ENCODE measurements around the gene ARNT2.

Gene ARNT2

GRCh38 chr15:80578871-80579270 is 174.7 kb downstream of the ARNT2 start:
- H3K4me1 Mint-ChIP-seq (ENCODE audit: low read depth): no peaks in the 10 kb centered on the region
- no peaks in the 10 kb centered on the region for H3K9me3 Mint-ChIP-seq
- no peak overlapping the region for H3K4me3 Mint-ChIP-seq
- H3K36me3 Mint-ChIP-seq (ENCODE audit: low read depth): no peaks in the 10 kb centered on the region
- no peak for DNase-seq (ENCODE audit: low spot score)
- H3K27ac Mint-ChIP-seq: no peak overlapping the region
- H3K27me3 Mint-ChIP-seq (ENCODE audit: low read depth): no peaks in the 10 kb centered on the region

GRCh38 chr15:80579611-80580010 is 175.4 kb downstream of the ARNT2 start:
- Mint-ChIP-seq H3K4me3 (no peak overlapping the region), H3K9me3 (no peaks in the 10 kb centered on the region), H3K4me1 (ENCODE audit: low read depth) (no peaks in the 10 kb centered on the region), H3K36me3 (ENCODE audit: low read depth) (no peaks in the 10 kb centered on the region), H3K27ac (no peak overlapping the region), H3K27me3 (ENCODE audit: low read depth) (no peaks in the 10 kb centered on the region)
- no peak for DNase-seq (ENCODE audit: low spot score)

- H3K4me1 Mint-ChIP-seq (ENCODE audit: low read depth): no peaks in the 10 kb centered on the region
- no peak overlapping the region for H3K4me3 Mint-ChIP-seq
- H3K27me3 Mint-ChIP-seq (ENCODE audit: low read depth): no peaks in the 10 kb centered on the region
- DNase-seq (ENCODE audit: low spot score): no peak
- no peaks in the 10 kb centered on the region for H3K36me3 Mint-ChIP-seq (ENCODE audit: low read depth)
- H3K9me3 Mint-ChIP-seq: no peaks in the 10 kb centered on the region
- H3K27ac Mint-ChIP-seq: no peak overlapping the region
Measured at GRCh38 chr15:80580106-80580505, 175.9 kb downstream of the ARNT2 start.

- Mint-ChIP-seq H3K4me1 (ENCODE audit: low read depth) (no peaks in the 10 kb centered on the region), H3K4me3 (no peak overlapping the region), H3K9me3 (no peaks in the 10 kb centered on the region), H3K27me3 (ENCODE audit: low read depth) (no peaks in the 10 kb centered on the region), H3K36me3 (ENCODE audit: low read depth) (no peaks in the 10 kb centered on the region), H3K27ac (no peak overlapping the region)
- no peak for DNase-seq (ENCODE audit: low spot score)
Measured at GRCh38 chr15:80580536-80581260, 176.5 kb downstream of the ARNT2 start.

- Mint-ChIP-seq H3K27me3 (ENCODE audit: low read depth) (no peaks in the 10 kb centered on the region), H3K9me3 (no peaks in the 10 kb centered on the region), H3K4me3 (no peak overlapping the region), H3K27ac (no peak overlapping the region), H3K4me1 (ENCODE audit: low read depth) (no peaks in the 10 kb centered on the region), H3K36me3 (ENCODE audit: low read depth) (no peaks in the 10 kb centered on the region)
- no peak for DNase-seq (ENCODE audit: low spot score)
Measured at GRCh38 chr15:80581976-80582375, 177.8 kb downstream of the ARNT2 start.

GRCh38 chr15:80582816-80583423 is 178.7 kb downstream of the ARNT2 start:
- Mint-ChIP-seq H3K9me3 (no peaks in the 10 kb centered on the region), H3K4me3 (no peak overlapping the region), H3K27me3 (ENCODE audit: low read depth) (no peaks in the 10 kb centered on the region), H3K36me3 (ENCODE audit: low read depth) (no peaks in the 10 kb centered on the region), H3K27ac (no peak overlapping the region), H3K4me1 (ENCODE audit: low read depth) (no peaks in the 10 kb centered on the region)
- DNase-seq (ENCODE audit: low spot score): no peak

- no peak overlapping the region for H3K4me3 Mint-ChIP-seq
- H3K27me3 Mint-ChIP-seq (ENCODE audit: low read depth): no peaks in the 10 kb centered on the region
- H3K9me3 Mint-ChIP-seq: no peaks in the 10 kb centered on the region
- no peak for DNase-seq (ENCODE audit: low spot score)
- no peak overlapping the region for H3K27ac Mint-ChIP-seq
- H3K4me1 Mint-ChIP-seq (ENCODE audit: low read depth): peaks cover 1% of the 10 kb centered on the region
- no peaks in the 10 kb centered on the region for H3K36me3 Mint-ChIP-seq (ENCODE audit: low read depth)
Measured at GRCh38 chr15:80584561-80584964, 180.4 kb downstream of the ARNT2 start.

GRCh38 chr15:80584973-80585525 is 180.9 kb downstream of the ARNT2 start:
- no peak for DNase-seq (ENCODE audit: low spot score)
- H3K36me3 Mint-ChIP-seq (ENCODE audit: low read depth): no peaks in the 10 kb centered on the region
- no peak overlapping the region for H3K27ac Mint-ChIP-seq
- H3K27me3 Mint-ChIP-seq (ENCODE audit: low read depth): no peaks in the 10 kb centered on the region
- no peaks in the 10 kb centered on the region for H3K9me3 Mint-ChIP-seq
- no peak overlapping the region for H3K4me3 Mint-ChIP-seq
- H3K4me1 Mint-ChIP-seq (ENCODE audit: low read depth): peaks cover 1% of the 10 kb centered on the region

- Mint-ChIP-seq H3K36me3 (ENCODE audit: low read depth) (no peaks in the 10 kb centered on the region), H3K4me3 (no peak overlapping the region), H3K27me3 (ENCODE audit: low read depth) (no peaks in the 10 kb centered on the region), H3K4me1 (ENCODE audit: low read depth) (peaks cover 1% of the 10 kb centered on the region), H3K27ac (no peak overlapping the region), H3K9me3 (no peaks in the 10 kb centered on the region)
- DNase-seq (ENCODE audit: low spot score): no peak
Measured at GRCh38 chr15:80585544-80586018, 181.4 kb downstream of the ARNT2 start.

GRCh38 chr15:80586161-80586560 is 182.0 kb downstream of the ARNT2 start:
- H3K27me3 Mint-ChIP-seq (ENCODE audit: low read depth): peaks cover 2% of the 10 kb centered on the region
- H3K27ac Mint-ChIP-seq: no peak overlapping the region
- H3K4me3 Mint-ChIP-seq: no peak overlapping the region
- DNase-seq (ENCODE audit: low spot score): no peak
- no peaks in the 10 kb centered on the region for H3K36me3 Mint-ChIP-seq (ENCODE audit: low read depth)
- H3K9me3 Mint-ChIP-seq: no peaks in the 10 kb centered on the region
- peaks cover 1% of the 10 kb centered on the region for H3K4me1 Mint-ChIP-seq (ENCODE audit: low read depth)

GRCh38 chr15:80587007-80587406 is 182.8 kb downstream of the ARNT2 start:
- peaks cover 3% of the 10 kb centered on the region for H3K27me3 Mint-ChIP-seq (ENCODE audit: low read depth)
- H3K27ac Mint-ChIP-seq: no peak overlapping the region
- H3K4me3 Mint-ChIP-seq: no peak overlapping the region
- no peak for DNase-seq (ENCODE audit: low spot score)
- H3K4me1 Mint-ChIP-seq (ENCODE audit: low read depth): peaks cover 1% of the 10 kb centered on the region
- no peaks in the 10 kb centered on the region for H3K36me3 Mint-ChIP-seq (ENCODE audit: low read depth)
- no peaks in the 10 kb centered on the region for H3K9me3 Mint-ChIP-seq

- peaks cover 3% of the 10 kb centered on the region for H3K27me3 Mint-ChIP-seq (ENCODE audit: low read depth)
- H3K9me3 Mint-ChIP-seq: no peaks in the 10 kb centered on the region
- no peak for DNase-seq (ENCODE audit: low spot score)
- no peak overlapping the region for H3K4me3 Mint-ChIP-seq
- H3K4me1 Mint-ChIP-seq (ENCODE audit: low read depth): peaks cover 1% of the 10 kb centered on the region
- H3K36me3 Mint-ChIP-seq (ENCODE audit: low read depth): no peaks in the 10 kb centered on the region
- no peak overlapping the region for H3K27ac Mint-ChIP-seq
Measured at GRCh38 chr15:80587816-80588456, 183.8 kb downstream of the ARNT2 start.

GRCh38 chr15:80588801-80589200 is 184.6 kb downstream of the ARNT2 start:
- H3K27ac Mint-ChIP-seq: no peak overlapping the region
- no peak overlapping the region for H3K4me3 Mint-ChIP-seq
- H3K9me3 Mint-ChIP-seq: no peaks in the 10 kb centered on the region
- DNase-seq (ENCODE audit: low spot score): no peak
- no peaks in the 10 kb centered on the region for H3K36me3 Mint-ChIP-seq (ENCODE audit: low read depth)
- H3K27me3 Mint-ChIP-seq (ENCODE audit: low read depth): peaks cover 3% of the 10 kb centered on the region
- H3K4me1 Mint-ChIP-seq (ENCODE audit: low read depth): peaks cover 1% of the 10 kb centered on the region

GRCh38 chr15:80590761-80591355 is 186.7 kb downstream of the ARNT2 start:
- Mint-ChIP-seq H3K36me3 (ENCODE audit: low read depth) (no peaks in the 10 kb centered on the region), H3K27ac (no peak overlapping the region)

More at GRCh38 chr15:80590761-80591355, 186.7 kb downstream of the ARNT2 start:
- Mint-ChIP-seq H3K9me3 (no peaks in the 10 kb centered on the region), H3K4me3 (no peak overlapping the region), H3K4me1 (ENCODE audit: low read depth) (peaks cover 1% of the 10 kb centered on the region), H3K27me3 (ENCODE audit: low read depth) (peaks cover 3% of the 10 kb centered on the region)
- DNase-seq (ENCODE audit: low spot score): no peak
